Measurements from ENCODE around the gene ZMYM2. TPM values are rescaled to one million over a fixed set of nuclear protein-coding genes. Genes with fewer than 3 reads are reported as not detected.

Gene ZMYM2
- total and polyA plus RNA-seq, 10 of the 15 experiments (the other 5 are each of a cell fraction or from before 2014, with no cell fraction given), result 9.5 to 60.4 (median 34.6) TPM

DNA sequence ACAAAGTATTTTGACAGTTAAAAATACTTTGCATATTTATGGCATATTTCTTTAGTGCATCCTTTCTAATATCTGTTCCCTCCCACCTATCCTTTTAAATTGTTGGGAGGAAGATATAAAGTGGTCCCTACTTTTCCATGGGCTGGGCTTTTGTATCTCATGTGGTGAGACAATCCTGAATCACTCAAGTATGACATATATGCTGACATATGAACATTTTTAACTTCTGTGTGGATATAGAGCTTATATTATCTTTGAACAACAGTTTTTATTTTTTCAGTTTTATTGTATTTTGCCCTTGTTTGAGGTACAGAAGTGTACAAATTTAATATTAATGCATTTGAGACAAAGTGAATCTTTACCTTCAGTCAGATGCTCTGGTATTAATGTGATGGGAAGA lies 3.4 kb downstream of the ZMYM2 start (continued):
- TF ChIP-seq, protein P1, sequence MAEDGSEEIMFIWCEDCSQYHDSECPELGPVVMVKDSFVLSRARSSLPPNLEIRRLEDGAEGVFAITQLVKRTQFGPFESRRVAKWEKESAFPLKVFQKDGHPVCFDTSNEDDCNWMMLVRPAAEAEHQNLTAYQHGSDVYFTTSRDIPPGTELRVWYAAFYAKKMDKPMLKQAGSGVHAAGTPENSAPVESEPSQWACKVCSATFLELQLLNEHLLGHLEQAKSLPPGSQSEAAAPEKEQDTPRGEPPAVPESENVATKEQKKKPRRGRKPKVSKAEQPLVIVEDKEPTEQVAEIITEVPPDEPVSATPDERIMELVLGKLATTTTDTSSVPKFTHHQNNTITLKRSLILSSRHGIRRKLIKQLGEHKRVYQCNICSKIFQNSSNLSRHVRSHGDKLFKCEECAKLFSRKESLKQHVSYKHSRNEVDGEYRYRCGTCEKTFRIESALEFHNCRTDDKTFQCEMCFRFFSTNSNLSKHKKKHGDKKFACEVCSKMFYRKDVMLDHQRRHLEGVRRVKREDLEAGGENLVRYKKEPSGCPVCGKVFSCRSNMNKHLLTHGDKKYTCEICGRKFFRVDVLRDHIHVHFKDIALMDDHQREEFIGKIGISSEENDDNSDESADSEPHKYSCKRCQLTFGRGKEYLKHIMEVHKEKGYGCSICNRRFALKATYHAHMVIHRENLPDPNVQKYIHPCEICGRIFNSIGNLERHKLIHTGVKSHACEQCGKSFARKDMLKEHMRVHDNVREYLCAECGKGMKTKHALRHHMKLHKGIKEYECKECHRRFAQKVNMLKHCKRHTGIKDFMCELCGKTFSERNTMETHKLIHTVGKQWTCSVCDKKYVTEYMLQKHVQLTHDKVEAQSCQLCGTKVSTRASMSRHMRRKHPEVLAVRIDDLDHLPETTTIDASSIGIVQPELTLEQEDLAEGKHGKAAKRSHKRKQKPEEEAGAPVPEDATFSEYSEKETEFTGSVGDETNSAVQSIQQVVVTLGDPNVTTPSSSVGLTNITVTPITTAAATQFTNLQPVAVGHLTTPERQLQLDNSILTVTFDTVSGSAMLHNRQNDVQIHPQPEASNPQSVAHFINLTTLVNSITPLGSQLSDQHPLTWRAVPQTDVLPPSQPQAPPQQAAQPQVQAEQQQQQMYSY (CRISPR knock-in tag; IDR thresholded peaks at IDR 0.05), result no peak
- TF ChIP-seq TCF7 (IDR thresholded peaks at IDR 0.05; ENCODE audit: borderline replicate concordance) (no peak), HDAC6 (IDR thresholded peaks at IDR 0.05; ENCODE audit: unreplicated experiment) (no peak), CBFB (IDR thresholded peaks at IDR 0.05; ENCODE audit: low read depth) (no peak), MTA2 (IDR thresholded peaks at IDR 0.05; ENCODE audit: low read depth) (no peak)
- TF ChIP-seq, protein P2, sequence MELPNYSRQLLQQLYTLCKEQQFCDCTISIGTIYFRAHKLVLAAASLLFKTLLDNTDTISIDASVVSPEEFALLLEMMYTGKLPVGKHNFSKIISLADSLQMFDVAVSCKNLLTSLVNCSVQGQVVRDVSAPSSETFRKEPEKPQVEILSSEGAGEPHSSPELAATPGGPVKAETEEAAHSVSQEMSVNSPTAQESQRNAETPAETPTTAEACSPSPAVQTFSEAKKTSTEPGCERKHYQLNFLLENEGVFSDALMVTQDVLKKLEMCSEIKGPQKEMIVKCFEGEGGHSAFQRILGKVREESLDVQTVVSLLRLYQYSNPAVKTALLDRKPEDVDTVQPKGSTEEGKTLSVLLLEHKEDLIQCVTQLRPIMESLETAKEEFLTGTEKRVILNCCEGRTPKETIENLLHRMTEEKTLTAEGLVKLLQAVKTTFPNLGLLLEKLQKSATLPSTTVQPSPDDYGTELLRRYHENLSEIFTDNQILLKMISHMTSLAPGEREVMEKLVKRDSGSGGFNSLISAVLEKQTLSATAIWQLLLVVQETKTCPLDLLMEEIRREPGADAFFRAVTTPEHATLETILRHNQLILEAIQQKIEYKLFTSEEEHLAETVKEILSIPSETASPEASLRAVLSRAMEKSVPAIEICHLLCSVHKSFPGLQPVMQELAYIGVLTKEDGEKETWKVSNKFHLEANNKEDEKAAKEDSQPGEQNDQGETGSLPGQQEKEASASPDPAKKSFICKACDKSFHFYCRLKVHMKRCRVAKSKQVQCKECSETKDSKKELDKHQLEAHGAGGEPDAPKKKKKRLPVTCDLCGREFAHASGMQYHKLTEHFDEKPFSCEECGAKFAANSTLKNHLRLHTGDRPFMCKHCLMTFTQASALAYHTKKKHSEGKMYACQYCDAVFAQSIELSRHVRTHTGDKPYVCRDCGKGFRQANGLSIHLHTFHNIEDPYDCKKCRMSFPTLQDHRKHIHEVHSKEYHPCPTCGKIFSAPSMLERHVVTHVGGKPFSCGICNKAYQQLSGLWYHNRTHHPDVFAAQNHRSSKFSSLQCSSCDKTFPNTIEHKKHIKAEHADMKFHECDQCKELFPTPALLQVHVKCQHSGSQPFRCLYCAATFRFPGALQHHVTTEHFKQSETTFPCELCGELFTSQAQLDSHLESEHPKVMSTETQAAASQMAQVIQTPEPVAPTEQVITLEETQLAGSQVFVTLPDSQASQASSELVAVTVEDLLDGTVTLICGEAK (IDR thresholded peaks at IDR 0.05; ENCODE audit: borderline replicate concordance), result no peak
